GM23338 (cell line): ENCODE data around the gene MUC5B. TPM values are rescaled to one million over a fixed set of nuclear protein-coding genes. Genes with fewer than 3 reads are reported as not detected.

Experiments used
- ATAC-seq: fragments of 200-7000 bp; cut with Tn5 transposase; 3 replicates; pipeline ENCODE4 v1.9.1; 2020
- DNase-seq: peaks from one replicate; pipeline ENCODE4 v3.0.0-alpha.2; 2015; ENCODE audit warnings: low spot score
- H2AFZ ChIP-seq: fragments of 200-600 bp; sonication (generic); 2 replicates; pipeline ENCODE4 v1.8.0; 2016; ENCODE audit warnings: antibody characterized with exemption, mild to moderate bottlenecking, moderate library complexity
- H3F3A ChIP-seq: fragments of 200-600 bp; sonication (generic); replicated peaks from 2 replicates; pipeline ENCODE4 v1.8.0; 2017; ENCODE audit warnings: antibody characterized with exemption, mixed run types, low read depth
- H3K27ac ChIP-seq: fragments of 200-600 bp; sonication (generic); 2 replicates; pipeline ENCODE4 v1.6.1; 2016; ENCODE audit warnings: low read depth
- H3K27me3 ChIP-seq: fragments of 200-600 bp; sonication (generic); 2 replicates; pipeline ENCODE4 v1.8.0; 2016; ENCODE audit warnings: mild to moderate bottlenecking, mixed run types, moderate library complexity; ENCODE audit not compliant: insufficient read depth
- H3K36me3 ChIP-seq: fragments of 200-600 bp; sonication (generic); 2 replicates; pipeline ENCODE4 v1.8.0; 2016; ENCODE audit warnings: mild to moderate bottlenecking; ENCODE audit not compliant: insufficient read depth
- H3K4me1 ChIP-seq: fragments of 200-600 bp; sonication (generic); 2 replicates; pipeline ENCODE4 v1.8.0; 2016; ENCODE audit warnings: mild to moderate bottlenecking, moderate library complexity; ENCODE audit not compliant: insufficient read depth
- H3K4me2 ChIP-seq: fragments of 200-600 bp; sonication (generic); 2 replicates; pipeline ENCODE4 v1.7.1; 2017; ENCODE audit warnings: mixed run types
- H3K4me3 ChIP-seq: fragments of 200-600 bp; sonication (generic); 2 replicates; pipeline ENCODE4 v1.6.1; 2016; ENCODE audit warnings: mixed run types
- H3K79me2 ChIP-seq: fragments of 200-600 bp; sonication (generic); replicated peaks from 2 replicates; pipeline ENCODE4 v1.8.0; 2017; ENCODE audit warnings: mild to moderate bottlenecking; ENCODE audit not compliant: insufficient read depth
- H3K9me2 ChIP-seq: fragments of 200-600 bp; sonication (generic); 2 replicates; pipeline ENCODE4 v1.8.0; 2017; ENCODE audit not compliant: insufficient read depth
- H4K20me1 ChIP-seq: fragments of 200-600 bp; sonication (generic); replicated peaks from 2 replicates; pipeline ENCODE4 v1.8.0; 2017; ENCODE audit warnings: mild to moderate bottlenecking; ENCODE audit not compliant: insufficient read depth
- H3K27ac Mint-ChIP-seq: 2 replicates; pipeline ENCODE4 v1.8.0; 2020; ENCODE audit warnings: inconsistent platforms, mild to moderate bottlenecking, moderate library complexity, mixed read lengths
- H3K27me3 Mint-ChIP-seq: 3 replicates; pipeline ENCODE4 v1.8.0; 2022; ENCODE audit warnings: low read depth, mild to moderate bottlenecking, moderate library complexity, mixed read lengths, inconsistent platforms; ENCODE audit not compliant: insufficient read depth, poor library complexity
- H3K36me3 Mint-ChIP-seq: 3 replicates; pipeline ENCODE4 v1.8.0; 2021; ENCODE audit warnings: low read depth, mild to moderate bottlenecking, inconsistent platforms, moderate library complexity, mixed read lengths
- H3K4me1 Mint-ChIP-seq: 3 replicates; pipeline ENCODE4 v1.8.0; 2020; ENCODE audit warnings: mild to moderate bottlenecking, inconsistent platforms, mixed read lengths
- H3K4me3 Mint-ChIP-seq: 3 replicates; pipeline ENCODE4 v1.8.0; 2021; ENCODE audit warnings: moderate library complexity, mild to moderate bottlenecking, inconsistent platforms, mixed read lengths
- H3K9me3 Mint-ChIP-seq: 3 replicates; pipeline ENCODE4 v1.8.0; 2020; ENCODE audit warnings: moderate library complexity, mild to moderate bottlenecking, inconsistent platforms, mixed read lengths
- CREB1 ChIP-seq: fragments of 250-450 bp; sonication (Bioruptor Pico); IDR thresholded peaks from 2 replicates; pipeline ENCODE4 v1.5.0; 2020; ENCODE audit warnings: low read depth, mild to moderate bottlenecking, moderate library complexity
- ETS1 ChIP-seq: IDR thresholded peaks from 2 replicates; pipeline ENCODE4 v1.6.1; 2016; ENCODE audit warnings: antibody characterized with exemption
- EZH2 ChIP-seq: fragments of 200-600 bp; sonication (generic); IDR thresholded peaks from one replicate; pipeline ENCODE4 v1.8.0; 2017; ENCODE audit warnings: antibody characterized with exemption, mild to moderate bottlenecking, low read depth; ENCODE audit not compliant: unreplicated experiment
- EZH2phosphoT487 ChIP-seq: fragments of 200-600 bp; sonication (generic); IDR thresholded peaks from one replicate; pipeline ENCODE4 v1.8.1; 2018; ENCODE audit warnings: antibody characterized with exemption; ENCODE audit not compliant: unreplicated experiment
- JUNB ChIP-seq: IDR thresholded peaks from one replicate; pipeline ENCODE4 v1.6.1; 2016; ENCODE audit warnings: antibody characterized with exemption; ENCODE audit not compliant: unreplicated experiment
- NANOG ChIP-seq: IDR thresholded peaks from 2 replicates; pipeline ENCODE4 v1.6.1; 2016; ENCODE audit warnings: antibody characterized with exemption, borderline replicate concordance
- POLR2AphosphoS5 ChIP-seq: IDR thresholded peaks from 2 replicates; pipeline ENCODE4 v1.6.1; 2016; ENCODE audit warnings: antibody characterized with exemption, low read depth
- STAT1 ChIP-seq: IDR thresholded peaks from one replicate; pipeline ENCODE4 v1.6.1; 2016; ENCODE audit warnings: antibody characterized with exemption; ENCODE audit not compliant: unreplicated experiment
- ZNF114 ChIP-seq: fragments of 250-450 bp; sonication (Bioruptor Pico); IDR thresholded peaks from 2 replicates; pipeline ENCODE4 v1.5.0; 2020; ENCODE audit warnings: mild to moderate bottlenecking, moderate library complexity
- ZNF331 ChIP-seq: fragments of 250-450 bp; sonication (Bioruptor Pico); IDR thresholded peaks from 2 replicates; pipeline ENCODE4 v1.5.0; 2020; ENCODE audit warnings: low read depth, mild to moderate bottlenecking, moderate library complexity
- polyA plus RNA-seq: library from polyadenylated mRNA; unstranded; fragments of >200 nt; fragmentation: Nextera tagmentation; extraction: Ambion mirVana; gene quantifications from 2 replicates; pipeline ENCODE4 v1.2.1, GENCODE V29; 2016
- total RNA-seq: library from RNA; depleted of rRNA; stranded (reverse); fragments of >200 nt; shearing (Covaris generic); gene quantifications from 2 replicates; pipeline ENCODE4 v1.2.3, GENCODE V29; 2014
- TF ChIP-seq, protein P1 (sequence below): IDR thresholded peaks from one replicate; pipeline ENCODE4 v1.6.1; 2018; ENCODE audit warnings: antibody characterized with exemption; ENCODE audit not compliant: unreplicated experiment
- TF ChIP-seq, protein P2 (sequence below), 2 experiments: fragments of 200-600 bp in 1 of 2; sonication (generic) in 1 of 2; conservative IDR thresholded peaks; 2 replicates each; pipeline versions ENCODE4 v1.5.1 to v1.6.1; 2016 to 2017; ENCODE audit warnings: antibody characterized with exemption in 2 of 2, low read depth in 2 of 2, mild to moderate bottlenecking in 2 of 2, moderate library complexity in 1 of 2

The MUC5B gene
- total and polyA plus RNA-seq, 2 experiments from 2014 or later, result 0.18 to 0.90 TPM

- Histone ChIP-seq H3K36me3 (no peaks in the 10 kb centered on the region), H3K4me1 (no peaks in the 10 kb centered on the region), H4K20me1 (no peaks in the 10 kb centered on the region), H2AFZ (no peak overlapping the region), H3F3A (no peaks in the 10 kb centered on the region), H3K27ac (no peak overlapping the region), H3K4me2 (no peak overlapping the region), H3K9me2 (no peaks in the 10 kb centered on the region), H3K4me3 (no peak overlapping the region), H3K79me2 (peaks cover 4% of the 10 kb centered on the region; the same call in 1 of the 2 replicates), H3K27me3 (no peaks in the 10 kb centered on the region)
- H3K4me3 Mint-ChIP-seq, result no peak overlapping the region
- DNase-seq (no peak), ATAC-seq (no peak)
- TF ChIP-seq STAT1, result no peak
- no peak for TF ChIP-seq ETS1
- no peak for TF ChIP-seq CREB1 (CRISPR knock-in tag)
- TF ChIP-seq EZH2, result no peak
- TF ChIP-seq ZNF331, result no peak
- TF ChIP-seq ZNF114 (CRISPR knock-in tag), result no peak
- TF ChIP-seq POLR2AphosphoS5, result no peak
- TF ChIP-seq, protein P1, sequence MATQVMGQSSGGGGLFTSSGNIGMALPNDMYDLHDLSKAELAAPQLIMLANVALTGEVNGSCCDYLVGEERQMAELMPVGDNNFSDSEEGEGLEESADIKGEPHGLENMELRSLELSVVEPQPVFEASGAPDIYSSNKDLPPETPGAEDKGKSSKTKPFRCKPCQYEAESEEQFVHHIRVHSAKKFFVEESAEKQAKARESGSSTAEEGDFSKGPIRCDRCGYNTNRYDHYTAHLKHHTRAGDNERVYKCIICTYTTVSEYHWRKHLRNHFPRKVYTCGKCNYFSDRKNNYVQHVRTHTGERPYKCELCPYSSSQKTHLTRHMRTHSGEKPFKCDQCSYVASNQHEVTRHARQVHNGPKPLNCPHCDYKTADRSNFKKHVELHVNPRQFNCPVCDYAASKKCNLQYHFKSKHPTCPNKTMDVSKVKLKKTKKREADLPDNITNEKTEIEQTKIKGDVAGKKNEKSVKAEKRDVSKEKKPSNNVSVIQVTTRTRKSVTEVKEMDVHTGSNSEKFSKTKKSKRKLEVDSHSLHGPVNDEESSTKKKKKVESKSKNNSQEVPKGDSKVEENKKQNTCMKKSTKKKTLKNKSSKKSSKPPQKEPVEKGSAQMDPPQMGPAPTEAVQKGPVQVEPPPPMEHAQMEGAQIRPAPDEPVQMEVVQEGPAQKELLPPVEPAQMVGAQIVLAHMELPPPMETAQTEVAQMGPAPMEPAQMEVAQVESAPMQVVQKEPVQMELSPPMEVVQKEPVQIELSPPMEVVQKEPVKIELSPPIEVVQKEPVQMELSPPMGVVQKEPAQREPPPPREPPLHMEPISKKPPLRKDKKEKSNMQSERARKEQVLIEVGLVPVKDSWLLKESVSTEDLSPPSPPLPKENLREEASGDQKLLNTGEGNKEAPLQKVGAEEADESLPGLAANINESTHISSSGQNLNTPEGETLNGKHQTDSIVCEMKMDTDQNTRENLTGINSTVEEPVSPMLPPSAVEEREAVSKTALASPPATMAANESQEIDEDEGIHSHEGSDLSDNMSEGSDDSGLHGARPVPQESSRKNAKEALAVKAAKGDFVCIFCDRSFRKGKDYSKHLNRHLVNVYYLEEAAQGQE, result no peak
- no peak for TF ChIP-seq NANOG
- no peak for TF ChIP-seq JUNB
- TF ChIP-seq, protein P2, sequence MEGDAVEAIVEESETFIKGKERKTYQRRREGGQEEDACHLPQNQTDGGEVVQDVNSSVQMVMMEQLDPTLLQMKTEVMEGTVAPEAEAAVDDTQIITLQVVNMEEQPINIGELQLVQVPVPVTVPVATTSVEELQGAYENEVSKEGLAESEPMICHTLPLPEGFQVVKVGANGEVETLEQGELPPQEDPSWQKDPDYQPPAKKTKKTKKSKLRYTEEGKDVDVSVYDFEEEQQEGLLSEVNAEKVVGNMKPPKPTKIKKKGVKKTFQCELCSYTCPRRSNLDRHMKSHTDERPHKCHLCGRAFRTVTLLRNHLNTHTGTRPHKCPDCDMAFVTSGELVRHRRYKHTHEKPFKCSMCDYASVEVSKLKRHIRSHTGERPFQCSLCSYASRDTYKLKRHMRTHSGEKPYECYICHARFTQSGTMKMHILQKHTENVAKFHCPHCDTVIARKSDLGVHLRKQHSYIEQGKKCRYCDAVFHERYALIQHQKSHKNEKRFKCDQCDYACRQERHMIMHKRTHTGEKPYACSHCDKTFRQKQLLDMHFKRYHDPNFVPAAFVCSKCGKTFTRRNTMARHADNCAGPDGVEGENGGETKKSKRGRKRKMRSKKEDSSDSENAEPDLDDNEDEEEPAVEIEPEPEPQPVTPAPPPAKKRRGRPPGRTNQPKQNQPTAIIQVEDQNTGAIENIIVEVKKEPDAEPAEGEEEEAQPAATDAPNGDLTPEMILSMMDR (conservative IDR thresholded peaks at IDR 0.05; ENCODE audit: low read depth in 2 of 2), result no peak
- no peak for TF ChIP-seq EZH2phosphoT487
- H3K9me3 Mint-ChIP-seq, result peaks cover 10% of the 10 kb centered on the region; the same call in 2 of the 3 replicates
- H3K27me3 Mint-ChIP-seq, result peaks cover 4% of the 10 kb centered on the region
- no peak overlapping the region for H3K27ac Mint-ChIP-seq
- no peaks in the 10 kb centered on the region for H3K4me1 Mint-ChIP-seq
- H3K36me3 Mint-ChIP-seq, result peaks cover 55% of the 10 kb centered on the region
Measured at GRCh38 chr11:1287928-1288327, 65.1 kb downstream of the MUC5B start.
